ENCODE results near the gene ZNF775.

The ZNF775 gene

GRCh38 chr7:150402671-150403321 lies 23.7 kb downstream of the ZNF775 start:
- no peak for DNase-seq

- DNase-seq: no peak
Measured at GRCh38 chr7:150403376-150404171, 24.4 kb downstream of the ZNF775 start.

GRCh38 chr7:150404172-150404804 lies 25.2 kb downstream of the ZNF775 start:
- DNase-seq: no peak

GRCh38 chr7:150404805-150405583 lies 25.9 kb downstream of the ZNF775 start:
- peak; percentile 68 for DNase-seq

- DNase-seq: no peak
Measured at GRCh38 chr7:150405584-150406311, 26.6 kb downstream of the ZNF775 start.

- DNase-seq: no peak
Measured at GRCh38 chr7:150406312-150406566, 27.1 kb downstream of the ZNF775 start.

- no peak for DNase-seq
Measured at GRCh38 chr7:150406567-150407421, 27.7 kb downstream of the ZNF775 start.

GRCh38 chr7:150407588-150408392 lies 28.7 kb downstream of the ZNF775 start:
- DNase-seq: no peak

GRCh38 chr7:150408393-150409299 lies 29.5 kb downstream of the ZNF775 start:
- DNase-seq: no peak

- DNase-seq: no peak
Measured at GRCh38 chr7:150409300-150410030, 30.3 kb downstream of the ZNF775 start.

- no peak for DNase-seq
Measured at GRCh38 chr7:150410131-150410530, 31.0 kb downstream of the ZNF775 start.

- DNase-seq: no peak
Measured at GRCh38 chr7:150410680-150411346, 31.7 kb downstream of the ZNF775 start.

- DNase-seq: no peak
Measured at GRCh38 chr7:150411606-150412005, 32.5 kb downstream of the ZNF775 start.

GRCh38 chr7:150412016-150412415 lies 32.9 kb downstream of the ZNF775 start:
- no peak for DNase-seq

GRCh38 chr7:150412518-150413488 lies 33.7 kb downstream of the ZNF775 start:
- no peak for DNase-seq

GRCh38 chr7:150413640-150414081 lies 34.5 kb downstream of the ZNF775 start:
- no peak for DNase-seq
